ENCODE data around the gene KMT2B.

KMT2B gene

GRCh38 chr19:35780717-35781116 lies 62.9 kb downstream of the KMT2B start:
- TF ChIP-seq CTCF (IDR thresholded peaks at IDR 0.05; ENCODE audit: low read depth, low read length, missing control alignments) = no peak
- in situ Hi-C loops (cut with HindIII; ENCODE audit: low pct_ligation_motif_present, low sequenced_read_pairs) = no loop called here
- no peak overlapping the region for H3K27ac ChIP-seq
- no peaks in the 10 kb centered on the region for H3K27me3 ChIP-seq (replicated peaks)
- no peaks in the 10 kb centered on the region for H3K36me3 ChIP-seq (replicated peaks)
- no peak for DNase-seq
- H3K4me3 ChIP-seq (ENCODE audit: low read depth, low read length) = no peak overlapping the region

DNA sequence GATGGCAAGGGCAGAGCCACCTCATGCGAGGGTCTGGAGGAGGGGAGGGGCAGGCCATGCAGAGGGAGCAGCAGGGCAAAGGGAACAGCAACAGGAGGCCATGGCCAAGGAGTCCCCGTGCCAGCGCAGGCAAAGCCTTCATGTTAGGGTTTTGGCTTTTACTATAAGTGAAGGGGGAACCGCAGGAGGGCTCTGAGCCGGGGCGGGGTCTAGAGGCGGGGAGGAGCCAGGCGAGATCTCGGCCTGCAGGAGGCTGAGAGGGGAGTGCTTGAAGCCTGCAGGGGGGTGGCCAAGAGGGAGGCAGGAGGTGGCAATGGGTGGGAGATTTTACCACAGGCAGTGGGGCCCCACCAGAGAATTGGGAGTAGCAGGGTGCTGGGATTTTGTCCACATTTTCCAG lies 63.8 kb downstream of the KMT2B start:
- Histone ChIP-seq H3K27me3 (replicated peaks) (no peaks in the 10 kb centered on the region), H3K27ac (no peak overlapping the region), H3K36me3 (replicated peaks) (no peaks in the 10 kb centered on the region), H3K4me3 (ENCODE audit: low read depth, low read length) (no peak overlapping the region)
- no peak for DNase-seq
- TF ChIP-seq CTCF (IDR thresholded peaks at IDR 0.05; ENCODE audit: low read depth, low read length, missing control alignments) = no peak
- in situ Hi-C loops (cut with HindIII; ENCODE audit: low pct_ligation_motif_present, low sequenced_read_pairs) = no loop called here

DNA sequence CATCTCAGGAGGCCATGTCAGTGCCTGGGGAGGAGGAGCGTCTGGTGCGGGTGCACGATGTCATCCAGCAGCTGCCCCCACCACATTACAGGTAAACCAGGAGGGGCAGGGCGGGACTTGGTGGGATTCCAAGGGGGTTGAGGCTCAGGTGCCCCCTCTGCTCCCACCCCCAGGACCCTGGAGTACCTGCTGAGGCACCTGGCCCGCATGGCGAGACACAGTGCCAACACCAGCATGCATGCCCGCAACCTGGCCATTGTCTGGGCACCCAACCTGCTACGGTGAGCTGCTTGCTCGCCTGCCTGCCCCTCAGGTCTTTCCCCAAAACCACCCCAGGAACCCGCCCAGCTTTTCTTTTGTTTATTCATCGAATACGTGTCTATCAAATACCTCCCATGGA lies 64.8 kb downstream of the KMT2B start:
- no peak overlapping the region for H3K4me3 ChIP-seq (ENCODE audit: low read depth, low read length)
- no peak overlapping the region for H3K27ac ChIP-seq
- DNase-seq = no peak
- H3K36me3 ChIP-seq (replicated peaks) = no peaks in the 10 kb centered on the region
- no peaks in the 10 kb centered on the region for H3K27me3 ChIP-seq (replicated peaks)
- no peak for TF ChIP-seq CTCF (IDR thresholded peaks at IDR 0.05; ENCODE audit: low read depth, low read length, missing control alignments)
- in situ Hi-C loops (cut with HindIII; ENCODE audit: low pct_ligation_motif_present, low sequenced_read_pairs) = no loop called here

GRCh38 chr19:35783469-35784434 lies 65.9 kb downstream of the KMT2B start:
- H3K4me3 ChIP-seq (ENCODE audit: low read depth, low read length) = no peak overlapping the region
- no peaks in the 10 kb centered on the region for H3K36me3 ChIP-seq (replicated peaks)
- in situ Hi-C loops (cut with HindIII; ENCODE audit: low pct_ligation_motif_present, low sequenced_read_pairs) = no loop called here
- no peak overlapping the region for H3K27ac ChIP-seq
- no peak for DNase-seq
- H3K27me3 ChIP-seq (replicated peaks) = no peaks in the 10 kb centered on the region
- TF ChIP-seq CTCF (IDR thresholded peaks at IDR 0.05; ENCODE audit: low read depth, low read length, missing control alignments) = peak; percentile 17

DNA sequence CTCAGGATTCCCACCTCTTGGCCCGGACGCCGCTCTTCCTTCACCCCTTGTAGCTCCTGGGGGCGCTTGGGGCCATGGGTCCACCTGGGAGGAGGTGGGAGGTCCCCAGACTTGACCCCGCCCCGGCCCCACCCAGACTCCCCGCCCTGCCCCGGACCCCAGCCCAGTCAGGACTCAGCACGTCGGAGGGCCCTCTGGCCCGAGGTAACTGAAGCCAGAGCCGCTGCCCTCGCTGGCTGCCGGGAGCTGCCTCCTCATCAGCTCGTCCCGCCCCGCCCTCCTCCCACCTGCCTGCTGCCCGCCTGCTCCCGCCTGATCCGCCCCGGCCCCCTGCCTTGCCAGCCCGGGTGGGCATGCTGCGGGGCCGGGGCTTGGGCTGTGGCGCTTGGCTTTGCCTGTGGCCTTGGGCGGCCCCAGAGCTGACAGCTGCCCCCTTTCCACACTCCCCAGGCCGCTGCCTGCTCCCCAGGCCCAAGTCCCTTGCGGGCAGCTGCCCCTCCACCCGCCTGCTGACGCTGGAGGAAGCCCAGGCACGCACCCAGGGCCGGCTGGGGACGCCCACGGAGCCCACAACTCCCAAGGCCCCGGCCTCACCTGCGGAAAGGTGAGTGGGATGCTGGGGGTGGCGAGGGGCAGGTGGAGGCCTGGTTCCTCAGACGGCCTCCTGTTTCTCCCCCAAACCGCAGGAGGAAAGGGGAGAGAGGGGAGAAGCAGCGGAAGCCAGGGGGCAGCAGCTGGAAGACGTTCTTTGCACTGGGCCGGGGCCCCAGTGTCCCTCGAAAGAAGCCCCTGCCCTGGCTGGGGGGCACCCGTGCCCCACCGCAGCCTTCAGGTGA lies 66.9 kb downstream of the KMT2B start:
- Histone ChIP-seq H3K27ac (no peak overlapping the region), H3K4me3 (ENCODE audit: low read depth, low read length) (no peak overlapping the region), H3K27me3 (replicated peaks) (no peaks in the 10 kb centered on the region), H3K36me3 (replicated peaks) (no peaks in the 10 kb centered on the region)
- in situ Hi-C loops (cut with HindIII; ENCODE audit: low pct_ligation_motif_present, low sequenced_read_pairs) = no loop called here
- DNase-seq = no peak
- no peak for TF ChIP-seq CTCF (IDR thresholded peaks at IDR 0.05; ENCODE audit: low read depth, low read length, missing control alignments)

Data from brain microvascular endothelial cell (primary cell).